Activated CD8-positive, alpha-beta memory T cell treated with anti-CD3 and anti-CD28 coated beads, Interleukin-2, amount 50 U/mL, for 4 hours (primary cell): ENCODE data around the gene CRK.
"Not testable (repeated sequence)": the region's sequence is repeated elsewhere in the genome, so short reads cannot be mapped to it uniquely, and the experiment has no call there.

Experiments
- DNase-seq: peaks from one replicate; pipeline ENCODE4 v3.0.0-alpha.2; 2020

CRK gene

DNA sequence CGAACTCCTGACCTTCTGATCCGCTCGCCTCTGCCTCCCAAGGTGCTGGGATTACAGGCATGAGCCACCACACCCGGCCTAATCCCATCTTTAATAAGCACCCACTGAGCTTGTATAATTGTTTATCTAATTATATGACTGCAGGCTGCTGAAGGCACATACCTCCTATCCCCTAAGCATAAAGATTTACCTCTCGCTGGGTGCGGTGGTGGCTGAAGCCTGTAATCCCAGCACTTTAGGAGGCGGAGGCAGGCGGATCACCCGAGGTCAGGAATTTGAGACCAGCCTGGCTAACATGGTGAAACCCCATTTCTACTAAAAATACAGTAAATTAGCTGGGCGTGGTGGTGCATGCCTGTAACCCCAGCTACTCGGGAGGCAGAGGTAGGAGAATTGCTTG is 35.9 kb downstream of the CRK start:
- no peak for DNase-seq

DNA sequence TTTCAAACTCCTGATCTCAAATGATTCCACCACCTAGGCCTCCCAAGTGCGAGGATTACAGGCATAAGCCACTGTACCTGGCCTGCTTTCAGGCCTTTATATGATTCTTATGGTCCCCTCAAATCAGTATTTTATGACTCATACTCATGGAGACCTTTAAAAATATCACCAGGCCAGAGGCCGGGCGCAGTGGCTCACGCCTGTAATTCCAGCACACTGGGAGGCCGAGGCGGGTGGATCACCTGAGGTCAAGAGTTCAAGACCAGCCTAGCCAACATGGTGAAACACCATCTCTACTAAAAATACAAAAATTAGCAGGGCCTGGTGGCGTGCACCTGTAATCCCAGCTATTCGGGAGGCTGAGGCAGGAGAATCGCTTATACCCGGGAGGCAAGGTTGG is 37.6 kb downstream of the CRK start:
- not testable (repeated sequence) for DNase-seq

DNA sequence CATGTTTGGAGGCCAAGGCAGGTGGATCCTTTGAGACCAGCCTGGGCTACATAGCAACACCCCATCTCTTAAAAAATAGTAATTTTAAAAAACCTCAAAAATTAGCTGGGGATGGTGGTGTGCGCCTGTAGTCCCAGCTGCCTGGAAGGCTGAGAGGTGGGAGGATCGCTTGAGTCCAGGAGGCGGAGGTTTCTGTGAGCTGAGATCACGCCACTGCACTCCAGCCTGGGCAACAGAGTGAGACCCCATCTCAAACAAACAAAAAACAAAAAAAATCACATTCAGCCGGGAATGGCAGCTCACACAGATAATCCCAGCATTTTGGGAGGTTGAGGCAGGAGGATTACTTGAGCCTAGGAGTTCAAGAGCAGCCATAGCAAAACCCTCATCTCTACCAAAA is 39.6 kb downstream of the CRK start:
- DNase-seq, result no peak

DNA sequence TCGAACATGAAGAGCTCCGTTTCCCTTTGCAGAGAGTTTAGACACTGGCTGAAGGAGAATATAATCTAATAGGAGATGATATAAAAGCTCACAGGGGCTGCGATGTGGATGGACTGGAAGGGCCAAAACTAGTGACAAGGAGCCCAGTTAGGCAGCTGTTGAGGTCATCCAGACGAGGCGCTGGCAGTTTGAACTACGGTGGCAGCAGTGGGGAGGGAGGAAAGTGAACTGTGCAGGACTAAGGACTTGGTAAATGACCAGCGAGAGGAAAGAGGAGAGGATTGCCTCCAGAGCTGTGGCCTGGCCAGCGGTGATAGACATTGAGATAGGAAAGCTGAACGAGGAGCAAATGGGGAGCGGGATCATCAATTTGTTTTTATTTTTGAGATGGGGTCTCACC is 41.4 kb downstream of the CRK start:
- no peak for DNase-seq

DNA sequence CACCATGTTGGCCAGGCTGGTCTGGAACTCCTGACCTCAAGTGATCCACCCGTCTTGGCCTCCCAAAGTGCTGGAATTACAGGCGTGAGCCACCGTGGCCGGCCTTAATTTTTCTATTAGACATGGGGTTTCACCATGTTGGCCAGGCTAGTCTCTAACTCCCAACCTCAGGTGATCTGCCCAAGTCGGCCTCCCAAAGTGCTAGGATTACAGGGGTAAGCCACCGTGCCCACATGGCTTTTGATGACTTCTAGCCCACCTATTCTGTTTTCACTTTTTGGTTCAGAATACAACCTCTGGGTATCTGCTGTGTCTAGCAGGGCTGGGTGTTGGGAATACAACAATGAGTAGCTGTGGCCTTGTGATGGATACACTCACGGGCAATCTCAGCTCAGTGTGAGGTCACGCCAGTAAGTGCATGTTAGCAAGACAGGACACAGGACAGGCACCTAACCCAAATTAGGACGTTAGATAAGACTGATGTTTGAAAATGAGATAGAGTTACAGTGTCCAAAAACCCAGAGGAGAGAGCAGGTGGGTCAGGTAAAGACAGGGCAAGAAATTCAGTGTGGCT is 41.9 kb downstream of the CRK start:
- DNase-seq, result no peak

DNA sequence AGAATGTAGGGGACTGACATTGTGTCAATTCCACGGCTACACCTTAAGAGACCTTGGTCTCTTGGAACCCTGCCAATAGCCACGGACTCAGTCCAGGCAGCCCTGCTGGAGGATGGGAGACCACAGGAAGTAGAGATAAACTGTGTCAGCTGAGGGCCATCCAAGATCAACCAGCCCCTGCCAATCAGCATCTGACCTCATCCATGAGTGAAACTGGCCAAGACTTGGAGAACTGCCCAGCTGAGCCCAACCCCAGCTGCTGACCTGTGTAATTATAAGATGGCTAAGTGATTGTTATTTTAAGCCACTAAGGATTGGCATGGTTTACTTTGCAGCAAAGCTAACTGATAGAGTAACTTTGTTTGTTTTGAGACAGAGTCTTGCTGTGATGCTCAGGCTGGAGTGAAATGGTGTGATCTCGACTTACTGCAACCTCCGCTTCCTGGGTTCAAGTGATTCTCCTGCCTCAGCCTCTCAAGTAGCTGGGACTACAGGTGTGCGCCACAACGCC is 42.7 kb downstream of the CRK start:
- DNase-seq, result no peak

DNA sequence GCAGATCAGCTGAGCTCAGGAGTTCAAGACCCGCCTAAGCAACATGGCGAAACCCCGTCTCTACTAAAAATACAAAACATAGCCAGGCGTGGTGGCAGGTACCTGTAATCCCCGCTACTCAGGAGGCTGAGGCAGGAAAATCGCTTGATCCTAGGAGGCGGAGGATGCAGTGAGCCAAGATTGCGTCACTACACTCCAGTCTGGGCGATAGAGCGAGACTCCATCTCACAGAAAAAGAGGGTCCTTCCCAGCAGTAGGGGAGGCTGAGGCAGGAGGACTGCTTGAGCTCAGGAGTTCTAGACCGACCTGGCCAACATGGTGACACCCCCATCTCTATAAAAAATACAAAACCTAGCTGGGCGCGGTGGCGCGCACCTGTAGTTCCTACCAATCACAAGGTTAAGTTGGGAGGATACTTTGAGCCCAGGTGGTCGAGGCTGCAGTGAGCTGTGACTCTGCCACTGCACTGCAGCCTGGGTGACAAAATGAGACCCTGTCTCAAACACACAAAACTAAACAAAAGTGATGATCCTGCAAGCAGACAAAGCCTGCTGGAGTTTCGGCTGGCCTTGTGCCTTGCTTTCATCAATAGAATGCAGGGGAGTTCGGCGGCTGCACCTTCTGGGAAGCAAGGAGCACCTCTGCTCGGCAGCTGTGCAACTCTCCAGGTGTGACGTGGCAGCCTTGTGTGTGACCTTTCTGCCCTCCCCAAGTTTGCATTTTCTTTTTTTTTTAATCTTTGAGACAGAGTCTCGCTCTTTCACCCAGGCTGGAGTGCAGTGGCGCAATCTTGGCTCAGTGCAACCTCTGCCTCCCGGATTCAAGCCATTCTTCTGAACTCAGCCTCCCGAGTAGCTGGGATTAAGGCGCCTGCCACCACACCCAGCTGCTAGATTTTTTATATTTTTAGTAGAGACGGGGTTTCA is 43.6 kb downstream of the CRK start:
- no peak for DNase-seq

DNA sequence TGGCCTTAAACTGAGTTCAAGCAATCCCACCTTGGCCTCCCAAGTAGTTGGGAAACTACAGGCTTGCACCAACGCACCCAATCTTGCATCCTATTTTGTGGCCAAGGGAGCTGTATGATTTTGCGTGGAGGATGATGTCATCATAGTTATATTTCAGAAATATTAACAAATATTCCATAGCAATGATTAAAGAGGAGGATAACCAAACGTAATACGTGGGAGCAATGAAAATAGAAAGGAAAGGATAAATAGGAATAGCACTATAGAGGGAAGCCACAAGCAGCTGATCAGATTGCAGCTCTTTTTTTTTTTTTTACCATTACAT is 53.8 kb downstream of the CRK start:
- no peak for DNase-seq

DNA sequence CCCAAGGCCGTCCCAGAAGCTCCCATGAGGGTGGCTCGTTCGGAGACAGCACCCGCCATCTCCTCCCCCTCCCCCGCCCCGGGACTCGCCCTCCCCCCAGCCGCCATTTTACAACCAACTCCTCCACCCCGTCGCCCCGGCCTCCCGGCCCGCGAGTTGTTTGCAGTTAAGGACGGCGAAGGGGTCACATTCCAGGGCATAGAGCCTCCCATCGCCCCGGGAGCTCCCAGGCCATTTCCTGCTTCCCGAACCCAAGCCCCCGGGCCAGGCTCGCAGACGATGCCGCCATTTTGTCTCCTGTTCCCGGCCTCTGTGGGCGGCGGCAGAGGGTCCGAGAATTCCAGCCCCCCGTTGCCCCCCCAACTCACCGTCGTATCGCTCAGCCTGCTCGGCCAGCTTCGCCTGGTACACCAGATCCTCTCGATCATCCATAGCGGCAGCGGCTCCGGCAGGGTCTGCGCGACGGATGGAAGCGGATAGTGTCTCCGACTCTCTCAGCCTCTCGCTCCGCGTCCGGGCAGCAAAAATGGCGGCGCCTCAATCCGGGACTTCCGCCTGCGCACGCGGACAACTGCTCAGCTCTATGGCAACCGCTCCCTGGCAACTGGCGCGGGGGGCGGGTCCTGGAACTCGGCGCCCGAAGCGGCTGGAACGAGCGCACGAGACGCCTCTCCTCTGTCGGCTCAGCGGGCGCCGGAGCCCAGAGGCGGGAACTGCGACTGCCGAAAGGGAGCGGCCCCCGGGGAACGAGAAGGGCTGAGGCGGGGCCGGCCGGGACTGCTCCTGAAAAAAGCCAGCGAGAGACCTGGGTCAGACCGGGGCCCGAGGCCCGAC is 56.1 kb downstream of the CRK start, which contains the start of gene YWHAE:
TSS of gene YWHAE (minus strand) at position 544 of the 834 bp plus-strand sequence. CDS start at position 432, 112 bp downstream.
- peak; percentile 98 for DNase-seq

DNA sequence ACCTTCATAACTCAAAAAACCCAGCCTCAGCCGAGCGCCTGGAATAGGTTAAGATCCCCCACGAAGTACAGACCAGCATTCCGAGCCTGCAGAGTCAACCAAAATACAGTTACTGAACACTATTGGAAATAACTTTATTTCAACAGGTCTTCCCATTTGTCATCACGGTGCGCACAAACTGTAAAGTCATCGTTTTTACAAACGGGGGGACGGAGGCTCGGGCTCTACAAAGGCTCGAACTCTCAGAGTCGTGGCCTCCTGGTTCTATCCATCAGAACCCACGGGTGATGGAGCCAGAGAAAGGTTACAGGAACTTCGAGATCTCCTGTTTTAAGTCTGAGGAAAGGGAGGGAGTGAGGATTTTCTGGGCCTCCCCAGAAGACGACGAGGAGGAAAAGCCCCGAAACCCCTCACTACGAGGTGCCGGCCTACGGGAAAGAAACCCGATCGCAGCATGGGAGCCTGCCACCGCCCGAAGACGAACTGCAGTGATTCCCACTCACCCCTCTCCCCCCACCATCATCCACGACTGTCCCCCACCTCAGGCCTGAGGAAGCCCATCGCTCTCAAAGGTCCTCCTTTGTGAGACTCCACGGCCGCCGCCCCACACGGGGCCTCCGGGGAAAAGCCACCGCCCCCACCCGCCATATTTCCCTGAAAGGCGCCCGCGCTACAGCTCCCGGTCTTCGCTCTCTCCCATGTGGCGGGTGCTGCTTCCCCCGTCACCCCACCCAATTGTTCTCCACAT is 56.9 kb downstream of the CRK start:
- DNase-seq, result peak; percentile 57

DNA sequence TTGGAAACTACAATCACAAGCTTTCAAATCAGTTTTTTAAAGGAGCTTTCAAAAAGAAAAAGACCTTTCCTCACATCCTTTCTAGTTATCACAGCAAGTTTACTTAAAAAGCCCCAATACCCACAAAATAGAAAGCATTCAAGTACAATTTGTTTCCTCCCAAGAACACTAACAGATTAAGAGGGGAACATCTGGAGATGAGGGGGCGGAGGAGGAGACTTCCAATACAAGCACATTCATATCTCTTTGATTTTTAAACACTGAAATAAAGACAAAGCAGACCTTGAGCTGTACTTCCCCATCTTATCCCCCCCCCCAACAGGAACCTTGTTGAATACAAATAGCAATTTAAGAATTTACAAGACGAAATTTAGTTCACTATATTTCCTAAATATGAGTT is 58.0 kb downstream of the CRK start:
- no peak for DNase-seq

DNA sequence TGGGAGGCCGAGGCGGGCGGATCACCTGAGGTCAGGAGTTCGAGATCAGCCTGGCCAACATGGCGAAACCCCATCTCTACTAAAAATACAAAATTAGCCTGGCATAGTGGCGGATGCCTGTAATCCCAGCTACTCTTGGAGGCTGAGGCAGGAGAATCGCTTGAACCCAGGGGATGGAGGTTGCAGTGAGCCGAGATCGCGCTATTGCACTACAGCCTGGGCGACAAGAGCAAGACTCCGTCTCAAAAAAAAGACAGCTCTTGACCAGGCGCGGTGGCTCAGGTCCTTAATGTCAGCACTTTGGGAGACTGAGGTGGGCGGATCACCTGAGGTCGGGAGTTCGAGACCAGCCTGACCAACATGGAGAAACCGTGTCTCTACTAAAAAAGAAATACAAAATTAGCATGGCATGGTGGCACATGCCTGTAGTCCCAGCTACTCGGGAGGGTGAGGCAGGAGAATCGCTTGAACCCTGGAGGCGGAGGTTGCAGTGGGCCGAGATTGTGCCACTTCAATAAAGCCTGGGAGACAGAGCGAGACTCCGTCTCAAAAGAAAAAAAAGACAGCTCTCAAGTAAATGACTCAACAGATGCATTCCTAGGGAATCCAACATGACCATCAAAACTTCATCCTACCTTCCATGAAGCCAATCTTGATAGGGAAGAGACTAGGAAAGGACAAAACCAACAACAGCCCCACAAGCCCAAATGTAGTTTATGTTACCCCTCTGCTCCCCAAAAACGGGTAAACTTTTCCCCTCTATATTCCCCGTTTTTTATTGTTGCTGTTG is 60.0 kb downstream of the CRK start:
- DNase-seq, result not testable (repeated sequence)

DNA sequence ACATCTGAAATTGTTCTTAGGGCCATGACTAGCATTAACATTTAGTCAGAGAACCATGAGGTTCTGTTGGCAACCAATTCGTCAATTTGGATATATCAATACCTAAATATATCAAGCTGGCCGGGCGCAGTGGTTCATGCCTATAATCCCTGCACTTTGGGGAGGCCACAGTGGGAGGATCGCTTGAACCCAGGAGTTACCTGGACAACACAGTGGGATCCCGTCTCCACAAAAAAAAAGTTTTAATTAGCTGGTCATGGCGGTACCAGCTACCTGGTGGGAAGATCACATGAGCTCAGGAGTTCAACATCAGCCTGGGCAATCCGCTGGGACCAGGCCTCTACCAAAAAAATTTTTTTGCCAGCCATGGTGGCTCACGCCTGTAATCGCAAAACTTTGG is 64.5 kb downstream of the CRK start:
- DNase-seq, result no peak

DNA sequence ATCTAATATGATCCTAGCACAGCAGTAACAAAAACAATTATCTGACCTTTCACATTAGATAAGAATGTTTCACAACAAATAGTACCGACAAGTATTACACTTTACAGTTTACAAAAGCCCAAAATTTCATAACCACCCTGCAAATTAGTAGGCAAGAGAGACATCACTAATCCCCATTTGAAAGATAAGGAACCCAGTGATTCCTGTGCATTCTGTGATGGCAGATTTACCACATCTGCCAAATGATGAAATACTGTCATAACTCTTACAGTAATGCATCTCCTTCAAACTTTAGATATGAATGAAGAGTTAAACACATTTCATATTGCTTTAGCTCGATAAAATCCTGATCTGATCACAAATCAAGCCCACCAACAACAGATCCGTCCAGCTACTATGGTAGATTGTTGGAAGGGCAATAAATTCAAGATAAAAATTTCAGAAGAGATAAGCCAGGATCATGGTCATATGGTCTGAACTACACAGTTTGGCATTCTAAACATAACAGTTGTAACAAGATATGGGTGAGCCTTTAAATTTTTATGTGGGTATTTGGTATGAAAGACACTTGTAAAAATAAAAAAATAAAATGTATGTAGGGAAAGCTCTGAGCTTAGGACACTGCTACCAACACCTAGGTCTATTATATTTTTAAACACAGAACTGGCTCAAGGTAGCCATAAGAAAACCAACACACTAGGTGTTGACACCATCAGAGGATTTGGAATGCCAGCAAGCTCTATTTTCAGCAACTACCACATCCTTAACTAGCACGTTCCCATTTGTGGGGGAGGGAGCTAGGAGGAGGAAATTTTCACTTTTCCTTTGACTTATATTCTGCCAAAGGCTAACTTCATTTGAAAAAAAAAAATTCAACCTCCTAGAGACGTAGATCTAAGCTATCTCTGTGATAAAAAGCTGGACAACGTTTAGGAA is 65.3 kb downstream of the CRK start:
- DNase-seq, result no peak

DNA sequence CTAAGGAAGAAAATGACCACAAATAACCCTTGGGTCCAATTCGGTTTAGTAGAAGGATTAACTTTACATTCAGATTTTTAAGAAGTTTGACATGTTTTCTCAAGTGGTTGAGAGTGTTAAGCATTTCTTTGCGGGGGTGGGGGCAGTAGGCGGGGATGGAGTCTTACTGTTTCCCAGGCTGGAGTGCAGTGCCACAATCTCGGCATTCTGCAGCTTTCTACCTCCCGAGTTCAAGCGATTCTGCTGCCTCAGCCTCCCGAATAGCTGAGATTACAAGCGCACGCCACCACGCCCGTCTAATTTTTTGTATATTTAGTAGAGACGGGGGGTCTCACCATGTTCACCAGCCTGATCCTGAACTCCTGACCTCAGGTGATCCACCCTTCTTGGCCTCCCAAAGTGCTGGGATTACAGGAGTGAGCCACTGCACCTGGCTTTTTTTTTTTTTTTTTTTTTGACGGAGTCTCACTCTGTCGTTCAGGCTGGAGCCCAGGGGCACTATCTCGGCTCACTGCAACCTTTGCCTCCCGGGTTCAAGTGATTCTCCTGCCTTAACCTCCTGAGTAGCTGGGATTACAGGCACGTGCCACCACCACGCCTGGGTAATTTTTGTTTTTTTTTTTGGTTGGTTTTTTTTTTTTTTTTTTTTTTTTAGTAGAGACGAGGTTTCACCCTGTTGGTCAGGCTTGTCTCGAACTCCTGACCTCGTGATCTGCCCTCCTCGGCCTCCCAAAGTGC is 68.4 kb downstream of the CRK start:
- DNase-seq, result not testable (repeated sequence)

DNA sequence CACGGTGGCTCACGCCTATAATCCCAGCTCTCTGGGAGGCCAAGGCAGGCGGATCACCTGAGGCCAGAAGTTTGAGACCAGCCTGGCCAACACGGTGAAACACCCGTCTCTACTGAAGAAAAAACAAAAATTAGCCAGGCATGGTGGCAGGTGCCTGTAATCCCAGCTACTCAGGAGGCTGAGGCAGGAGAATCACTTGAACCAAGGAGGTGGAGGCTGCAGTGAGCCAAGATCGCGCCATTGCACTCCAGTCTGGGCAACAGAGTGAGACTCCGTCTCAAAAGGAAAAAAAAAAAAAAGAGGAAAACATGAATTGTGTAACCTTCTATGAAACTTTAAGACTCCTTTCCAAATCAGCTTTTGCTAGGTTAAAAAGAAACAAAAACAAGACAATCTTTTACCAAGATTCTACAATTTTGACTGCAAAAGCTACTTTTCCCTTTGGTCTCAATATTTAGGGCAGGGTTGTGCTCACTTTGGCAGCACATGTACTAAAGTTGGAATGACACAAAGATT is 69.3 kb downstream of the CRK start:
- DNase-seq, result not testable (repeated sequence)

DNA sequence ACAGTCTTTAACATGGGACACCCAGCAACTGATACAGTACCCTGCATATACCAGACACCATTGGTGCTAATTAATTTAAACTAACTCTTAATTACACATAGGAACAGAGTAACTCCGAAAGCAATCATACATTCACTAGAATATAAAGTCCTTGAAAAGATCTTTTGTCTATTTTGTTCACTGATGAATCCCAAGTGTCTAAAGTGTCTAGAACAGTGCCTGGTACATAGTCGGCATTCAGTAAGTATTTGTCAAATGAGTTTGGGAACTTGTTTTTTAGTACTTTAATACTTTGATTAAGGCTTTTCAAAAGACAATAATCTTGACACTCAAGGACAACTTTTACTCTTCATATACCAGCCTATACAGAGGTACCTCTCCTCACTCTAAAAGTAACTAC is 69.8 kb downstream of the CRK start:
- DNase-seq, result no peak

DNA sequence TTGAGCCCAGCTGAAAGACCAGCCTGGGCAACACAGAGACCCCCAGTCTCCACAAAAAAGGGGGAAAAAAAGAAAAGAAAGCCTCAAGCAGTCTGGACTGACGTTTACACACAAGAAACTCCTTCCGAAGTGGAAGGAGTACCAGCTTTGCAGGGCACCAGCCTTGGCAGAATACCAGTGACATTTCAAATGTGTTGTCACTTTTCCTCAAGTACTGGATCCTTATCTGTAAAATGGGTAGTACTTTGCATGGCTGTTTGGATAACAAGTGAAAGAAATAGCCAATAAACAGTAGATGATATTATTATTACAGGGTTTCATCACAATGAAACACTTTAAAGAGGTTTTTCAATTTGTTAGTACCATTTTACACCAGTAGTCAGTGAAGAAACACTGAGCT is 70.2 kb downstream of the CRK start:
- no peak for DNase-seq

DNA sequence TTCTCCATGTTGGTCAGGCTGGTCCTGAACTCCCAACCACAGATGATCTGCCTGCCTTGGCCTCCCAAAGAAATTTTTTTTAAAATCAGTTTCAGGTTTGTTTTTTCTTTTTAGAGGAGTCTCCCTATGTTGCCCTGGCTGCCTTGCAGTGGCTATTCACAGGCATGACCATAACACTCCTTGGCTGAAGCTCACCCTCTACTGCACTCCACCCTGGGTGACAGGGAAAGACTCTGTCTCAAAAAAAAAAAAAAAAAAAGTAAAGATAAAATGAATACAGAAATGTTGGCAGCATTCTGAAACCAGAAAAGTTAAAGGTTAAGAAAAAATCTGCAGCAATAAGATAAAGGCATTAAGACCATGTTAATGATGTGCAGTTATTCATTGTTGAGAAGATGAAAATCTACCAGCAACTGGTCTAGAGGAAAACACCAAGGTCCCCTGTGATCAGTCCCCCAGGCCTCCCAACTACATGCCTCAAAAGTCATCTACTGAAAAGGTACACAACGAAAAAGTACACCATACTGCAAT is 71.1 kb downstream of the CRK start:
- no peak for DNase-seq
